Memory B cell (primary cell): ENCODE measurements around the gene FJX1.

ENCODE experiments used
- ATAC-seq: fragments of 150-1000 bp; cut with Tn5 transposase; 2 replicates; pipeline ENCODE4 v1.10.0; 2021; ENCODE audit warnings: low read depth, mild to moderate bottlenecking, moderate library complexity
- DNase-seq, 2 donors: peaks; one replicate each; pipeline ENCODE4 v3.0.0; 2022; ENCODE audit warnings: low spot score in 2 of 2
- H3K27ac Mint-ChIP-seq: one replicate; pipeline ENCODE4 v1.8.0; 2022; ENCODE audit warnings: mild to moderate bottlenecking, moderate library complexity, mixed read lengths
- H3K27me3 Mint-ChIP-seq: one replicate; pipeline ENCODE4 v1.8.0; 2022; ENCODE audit warnings: mixed read lengths
- H3K36me3 Mint-ChIP-seq: one replicate; pipeline ENCODE4 v1.8.0; 2022; ENCODE audit warnings: mild to moderate bottlenecking, mixed read lengths
- H3K4me1 Mint-ChIP-seq: one replicate; pipeline ENCODE4 v1.8.0; 2022; ENCODE audit warnings: mixed read lengths
- H3K4me3 Mint-ChIP-seq: one replicate; pipeline ENCODE4 v1.8.0; 2022; ENCODE audit warnings: mild to moderate bottlenecking, moderate library complexity, mixed read lengths
- H3K9me3 Mint-ChIP-seq: one replicate; pipeline ENCODE4 v1.8.0; 2022; ENCODE audit warnings: mixed read lengths

The FJX1 gene

DNA sequence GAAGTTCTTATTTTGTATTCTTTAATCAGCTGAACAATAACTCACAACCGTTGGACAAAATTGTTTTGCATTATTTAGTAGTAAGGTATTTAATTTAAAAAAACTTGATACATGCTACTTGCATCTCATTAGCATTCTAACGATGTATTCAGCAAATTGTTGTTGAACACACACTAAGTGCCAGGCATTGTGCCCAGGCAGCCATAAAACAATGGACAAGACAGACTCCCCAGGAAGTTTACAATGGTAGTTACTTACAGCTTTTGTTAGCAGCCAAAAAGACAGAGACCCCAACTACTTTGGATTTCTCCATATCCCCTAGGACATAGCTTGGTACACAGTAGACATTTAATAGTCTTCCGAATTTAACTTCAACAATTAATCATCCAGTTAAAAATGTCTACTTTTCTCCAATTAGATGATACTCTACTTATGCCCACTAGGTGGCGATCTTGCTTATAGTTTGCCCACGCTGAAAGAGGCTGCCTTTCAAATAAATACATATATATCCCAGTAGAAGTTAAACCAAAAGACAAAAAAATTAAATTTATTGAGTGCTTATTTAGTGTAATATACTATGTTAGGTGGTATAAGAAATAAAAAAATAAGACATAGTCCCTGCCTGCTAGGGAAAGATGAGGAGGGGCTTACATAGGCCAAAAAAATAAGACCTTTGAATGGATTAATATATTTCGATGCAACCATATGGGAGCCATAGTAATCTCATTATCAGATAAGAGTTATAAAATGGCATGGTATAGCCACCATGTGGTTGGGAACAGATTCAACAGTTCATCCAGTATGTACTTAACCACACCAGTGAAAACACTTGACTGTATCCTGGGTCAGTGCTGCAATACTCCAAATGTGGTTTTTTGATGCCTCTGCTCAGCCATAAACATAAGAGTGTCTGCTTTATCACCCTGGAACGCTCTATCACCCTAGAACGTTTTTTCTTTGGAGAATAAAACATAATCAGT is 2.0 kb upstream of the FJX1 start:
- Mint-ChIP-seq H3K36me3 (no peaks in the 10 kb centered on the region), H3K9me3 (no peaks in the 10 kb centered on the region), H3K27me3 (peaks cover 18% of the 10 kb centered on the region), H3K27ac (no peak overlapping the region), H3K4me1 (peaks cover 3% of the 10 kb centered on the region), H3K4me3 (no peak overlapping the region)
- DNase-seq (peak in 1 of 2 donors; percentile 11), ATAC-seq (peak; percentile 46)

GRCh38 chr11:35617316-35617686 is 959 bp upstream of the FJX1 start:
- Mint-ChIP-seq H3K36me3 (no peaks in the 10 kb centered on the region), H3K4me1 (peaks cover 3% of the 10 kb centered on the region), H3K27me3 (peaks cover 14% of the 10 kb centered on the region), H3K9me3 (no peaks in the 10 kb centered on the region), H3K27ac (no peak overlapping the region), H3K4me3 (peak overlapping the region; percentile 83)
- no peak for ATAC-seq
- DNase-seq, result no peak

- peak overlapping the region; percentile 43 for H3K4me3 Mint-ChIP-seq
- peak; percentile 39 for ATAC-seq
- H3K36me3 Mint-ChIP-seq, result no peaks in the 10 kb centered on the region
- no peak overlapping the region for H3K27ac Mint-ChIP-seq
- peaks cover 3% of the 10 kb centered on the region for H3K4me1 Mint-ChIP-seq
- H3K9me3 Mint-ChIP-seq, result no peaks in the 10 kb centered on the region
- H3K27me3 Mint-ChIP-seq, result peaks cover 11% of the 10 kb centered on the region
- DNase-seq, result peak in 1 of 2 donors; percentile 25
These were observed 346 bp downstream of the FJX1 start for GRCh38 chr11:35618497-35619115.

- peaks cover 3% of the 10 kb centered on the region for H3K4me1 Mint-ChIP-seq
- DNase-seq (peak in 1 of 2 donors; percentile 31), ATAC-seq (peak; percentile 45)
- no peaks in the 10 kb centered on the region for H3K36me3 Mint-ChIP-seq
- peaks cover 14% of the 10 kb centered on the region for H3K27me3 Mint-ChIP-seq
- H3K4me3 Mint-ChIP-seq, result peak overlapping the region; percentile 61
- no peak overlapping the region for H3K27ac Mint-ChIP-seq
- no peaks in the 10 kb centered on the region for H3K9me3 Mint-ChIP-seq
These were observed 1.0 kb downstream of the FJX1 start for GRCh38 chr11:35619116-35619854.

DNA sequence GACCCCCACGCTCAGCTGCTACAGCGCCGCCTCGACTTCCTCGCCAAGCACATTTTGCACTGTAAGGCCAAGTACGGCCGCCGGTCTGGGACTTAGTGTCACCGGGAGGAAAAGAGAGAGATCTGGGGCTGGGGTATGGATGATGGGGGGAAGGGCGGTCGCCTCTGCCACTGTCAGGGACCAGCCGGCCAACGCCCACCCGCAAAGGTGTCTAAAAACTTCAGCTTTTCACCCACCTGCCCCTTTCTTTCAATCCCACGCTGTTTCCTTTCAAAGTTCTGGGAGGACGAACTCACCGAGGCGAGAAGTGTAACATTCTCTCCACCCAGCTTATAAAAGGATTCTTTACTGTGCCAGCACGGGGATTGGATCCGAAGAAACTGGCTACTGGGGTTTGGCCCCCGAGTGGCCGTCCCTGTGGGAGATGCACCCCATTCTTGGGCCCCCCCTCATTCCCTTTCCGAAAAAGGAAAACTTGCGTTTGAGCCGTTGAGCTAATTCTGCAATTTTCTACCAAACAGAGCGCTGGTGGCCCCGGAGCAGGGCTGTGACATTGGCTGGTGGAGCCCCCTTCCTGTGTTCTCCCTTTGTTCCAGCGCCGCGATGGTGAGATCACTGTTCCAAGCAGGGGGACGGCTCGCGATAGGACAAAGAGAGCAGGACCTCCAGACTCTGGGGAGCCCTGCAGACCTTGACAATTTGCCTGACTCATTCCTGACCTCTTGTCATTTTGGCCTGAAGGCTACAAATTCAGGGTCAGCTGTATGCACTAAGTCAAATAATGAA is 1.8 kb downstream of the FJX1 start:
- no peaks in the 10 kb centered on the region for H3K36me3 Mint-ChIP-seq
- peaks cover 3% of the 10 kb centered on the region for H3K4me1 Mint-ChIP-seq
- no peak for ATAC-seq
- H3K4me3 Mint-ChIP-seq, result peak overlapping the region; percentile 61
- DNase-seq, result no peak
- no peak overlapping the region for H3K27ac Mint-ChIP-seq
- peaks cover 14% of the 10 kb centered on the region for H3K27me3 Mint-ChIP-seq
- no peaks in the 10 kb centered on the region for H3K9me3 Mint-ChIP-seq

DNA sequence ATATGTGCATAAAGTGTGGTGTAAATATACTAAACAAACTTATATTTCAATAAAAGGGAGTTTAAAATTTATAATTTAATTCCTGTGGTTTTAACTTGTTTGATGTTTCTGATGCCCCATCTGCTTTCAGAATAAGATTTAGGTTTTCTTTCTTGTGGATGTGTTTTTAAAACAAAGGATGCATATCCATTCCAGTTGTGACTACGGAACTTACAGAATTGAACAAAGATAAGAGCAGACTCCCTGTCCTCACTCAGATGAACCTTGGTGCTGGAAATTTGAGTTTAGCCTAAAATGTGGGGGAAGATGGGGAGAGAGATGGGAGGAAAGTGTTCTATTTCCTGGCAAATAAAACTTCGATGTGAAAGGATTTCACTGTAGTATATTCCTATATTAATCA is 2.5 kb downstream of the FJX1 start:
- peaks cover 3% of the 10 kb centered on the region for H3K4me1 Mint-ChIP-seq
- no peaks in the 10 kb centered on the region for H3K9me3 Mint-ChIP-seq
- no peaks in the 10 kb centered on the region for H3K36me3 Mint-ChIP-seq
- ATAC-seq (no peak), DNase-seq (no peak)
- peaks cover 14% of the 10 kb centered on the region for H3K27me3 Mint-ChIP-seq
- H3K27ac Mint-ChIP-seq, result no peak overlapping the region
- peak overlapping the region; percentile 30 for H3K4me3 Mint-ChIP-seq

GRCh38 chr11:35621620-35622019 is 3.4 kb downstream of the FJX1 start:
- no peak for ATAC-seq
- DNase-seq, result no peak
- H3K4me1 Mint-ChIP-seq, result peaks cover 3% of the 10 kb centered on the region
- H3K9me3 Mint-ChIP-seq, result no peaks in the 10 kb centered on the region
- H3K4me3 Mint-ChIP-seq, result no peak overlapping the region
- no peak overlapping the region for H3K27ac Mint-ChIP-seq
- H3K36me3 Mint-ChIP-seq, result no peaks in the 10 kb centered on the region
- H3K27me3 Mint-ChIP-seq, result peaks cover 16% of the 10 kb centered on the region

DNA sequence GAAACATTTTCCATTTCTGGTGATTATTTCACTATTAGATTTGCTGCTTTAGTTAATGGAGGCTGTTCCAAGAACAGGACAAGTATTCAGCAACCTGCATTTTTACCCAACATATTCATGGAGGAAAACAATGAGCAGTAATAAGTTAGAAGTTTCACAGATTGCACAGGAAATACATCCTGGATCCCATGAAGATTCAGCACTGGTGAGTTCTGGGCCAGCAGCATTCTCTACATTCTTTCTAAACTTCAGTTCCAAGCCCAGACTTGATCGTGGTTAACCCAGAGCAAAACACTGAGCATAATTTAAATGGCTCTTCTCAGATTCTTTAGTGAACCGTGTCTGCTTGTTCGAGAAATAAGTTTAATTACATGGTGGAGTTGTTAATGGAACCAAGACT is 3.8 kb downstream of the FJX1 start:
- DNase-seq, result no peak
- H3K4me3 Mint-ChIP-seq, result no peak overlapping the region
- no peaks in the 10 kb centered on the region for H3K9me3 Mint-ChIP-seq
- ATAC-seq, result no peak
- H3K36me3 Mint-ChIP-seq, result no peaks in the 10 kb centered on the region
- H3K27me3 Mint-ChIP-seq, result peaks cover 17% of the 10 kb centered on the region
- peaks cover 3% of the 10 kb centered on the region for H3K4me1 Mint-ChIP-seq
- no peak overlapping the region for H3K27ac Mint-ChIP-seq

- H3K9me3 Mint-ChIP-seq, result no peaks in the 10 kb centered on the region
- no peak overlapping the region for H3K27ac Mint-ChIP-seq
- ATAC-seq (no peak), DNase-seq (no peak)
- H3K4me1 Mint-ChIP-seq, result no peaks in the 10 kb centered on the region
- no peak overlapping the region for H3K4me3 Mint-ChIP-seq
- no peaks in the 10 kb centered on the region for H3K36me3 Mint-ChIP-seq
- peaks cover 17% of the 10 kb centered on the region for H3K27me3 Mint-ChIP-seq
These were observed 5.4 kb downstream of the FJX1 start for GRCh38 chr11:35623621-35624168.

DNA sequence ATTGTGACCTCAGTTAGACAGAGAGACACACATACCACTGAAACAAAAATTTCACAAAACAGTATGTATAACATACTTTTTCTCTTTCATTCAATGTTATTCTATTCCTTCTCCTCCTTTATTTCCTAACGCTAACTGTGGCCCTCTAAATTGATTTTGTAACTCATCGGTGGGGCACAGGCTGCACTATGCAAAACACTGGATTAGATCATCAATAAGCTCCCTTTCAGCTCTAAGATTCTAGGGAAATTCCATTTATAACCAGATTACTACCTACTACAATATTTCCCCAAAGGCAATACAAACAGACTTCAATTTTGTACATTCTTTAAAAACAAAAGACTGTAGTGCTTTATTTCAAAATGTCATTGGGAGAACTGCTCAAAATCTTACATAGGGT is 6.1 kb downstream of the FJX1 start:
- H3K27me3 Mint-ChIP-seq, result peaks cover 18% of the 10 kb centered on the region
- no peak overlapping the region for H3K27ac Mint-ChIP-seq
- no peak for ATAC-seq

DNA sequence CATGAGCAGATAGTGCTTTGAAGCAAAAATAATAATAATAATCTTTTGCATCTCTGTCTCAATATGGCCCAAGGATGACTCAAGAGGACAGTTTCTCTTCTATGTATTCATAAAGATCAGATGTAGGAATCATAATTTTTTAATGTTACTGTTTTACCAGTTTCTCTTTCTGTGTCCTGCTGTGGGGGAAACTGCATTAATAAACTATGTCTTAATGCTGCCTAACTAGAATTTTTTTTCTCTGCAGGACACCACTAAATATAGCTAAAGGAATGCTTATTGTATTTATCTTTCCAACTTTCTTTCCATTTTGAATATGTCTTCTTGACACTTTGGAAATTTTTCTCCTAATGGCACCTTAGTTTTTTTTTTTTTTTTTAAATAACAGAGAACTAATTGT is 6.5 kb downstream of the FJX1 start:
- H3K27ac Mint-ChIP-seq, result no peak overlapping the region
- no peak for ATAC-seq
- H3K27me3 Mint-ChIP-seq, result peaks cover 18% of the 10 kb centered on the region
- no peaks in the 10 kb centered on the region for H3K9me3 Mint-ChIP-seq
- DNase-seq, result no peak
- H3K36me3 Mint-ChIP-seq, result no peaks in the 10 kb centered on the region
- no peak overlapping the region for H3K4me3 Mint-ChIP-seq
- H3K4me1 Mint-ChIP-seq, result no peaks in the 10 kb centered on the region

More for the DNA sequence above, 6.1 kb downstream of the FJX1 start:
- DNase-seq, result no peak
- no peaks in the 10 kb centered on the region for H3K9me3 Mint-ChIP-seq
- no peaks in the 10 kb centered on the region for H3K4me1 Mint-ChIP-seq
- H3K36me3 Mint-ChIP-seq, result no peaks in the 10 kb centered on the region
- H3K4me3 Mint-ChIP-seq, result no peak overlapping the region

- H3K4me3 Mint-ChIP-seq, result no peak overlapping the region
- H3K4me1 Mint-ChIP-seq, result no peaks in the 10 kb centered on the region
- H3K27me3 Mint-ChIP-seq, result peaks cover 21% of the 10 kb centered on the region
- H3K27ac Mint-ChIP-seq, result no peak overlapping the region
- DNase-seq (no peak), ATAC-seq (no peak)
- H3K36me3 Mint-ChIP-seq, result no peaks in the 10 kb centered on the region
- H3K9me3 Mint-ChIP-seq, result no peaks in the 10 kb centered on the region
These were observed 8.2 kb downstream of the FJX1 start for GRCh38 chr11:35626501-35626900.

- ATAC-seq, result no peak
- Mint-ChIP-seq H3K36me3 (no peaks in the 10 kb centered on the region), H3K4me1 (no peaks in the 10 kb centered on the region), H3K27me3 (peaks cover 27% of the 10 kb centered on the region), H3K27ac (no peak overlapping the region), H3K9me3 (no peaks in the 10 kb centered on the region), H3K4me3 (no peak overlapping the region)
- no peak for DNase-seq
These were observed 11.3 kb downstream of the FJX1 start for GRCh38 chr11:35629511-35629910.
